Ovary (tissue), 9 donors: Measurements from ENCODE around the gene ANGPTL3. TPM values are rescaled to one million over a fixed set of nuclear protein-coding genes. Genes with fewer than 3 reads are reported as not detected.

Experiments used
- DNase-seq, 5 donors: peaks; one replicate each; pipeline ENCODE4 v3.0.0-alpha.2; 2019 to 2020
- H3K27ac ChIP-seq, 2 donors: fragments of 200-600 bp; one replicate each; pipeline versions ENCODE4 v1.5.1 to v1.8.0; 2019 to 2022
- H3K27me3 ChIP-seq: fragments of 200-600 bp; one replicate; pipeline ENCODE4 v1.8.0; 2022
- H3K36me3 ChIP-seq: fragments of 200-600 bp; sonication (generic); one replicate; pipeline ENCODE4 v1.5.1; 2019
- H3K4me1 ChIP-seq: one replicate; pipeline ENCODE4 v1.8.1; 2013; ENCODE audit warnings: mild to moderate bottlenecking, moderate library complexity; ENCODE audit not compliant: insufficient read depth
- H3K4me3 ChIP-seq: fragments of 200-600 bp; sonication (generic); one replicate; pipeline ENCODE4 v1.5.1; 2017
- H3K9me3 ChIP-seq, 2 donors: fragments of 200-600 bp in 1 of 2; sonication (generic) in 1 of 2; one replicate each; pipeline versions ENCODE4 v1.5.1 to v1.8.1; 2013 to 2019; ENCODE audit warnings: mild to moderate bottlenecking in 1 of 2, moderate library complexity in 1 of 2
- CTCF ChIP-seq, 3 donors: fragments of 450-650 bp in 2 of 3; fragments of 200-600 bp in 1 of 3; IDR thresholded peaks; one replicate each; pipeline versions ENCODE4 v1.5.1 to v1.8.0; 2016 to 2022; ENCODE audit warnings: antibody characterized with exemption in 3 of 3, mild to moderate bottlenecking in 1 of 3
- EP300 ChIP-seq: sonication (generic); formaldehyde crosslinking; IDR thresholded peaks from one replicate; pipeline ENCODE4 v1.6.1; 2017; ENCODE audit warnings: antibody characterized with exemption
- POLR2A ChIP-seq: fragments of 450-650 bp; IDR thresholded peaks from one replicate; pipeline ENCODE4 v1.6.1; 2017; ENCODE audit warnings: antibody characterized with exemption, mild to moderate bottlenecking, moderate library complexity
- WGBS, 3 donors: extraction: QIAGEN DNeasy Blood & Tissue Kit in 1 of 3; methylation state at CpG; one replicate each; pipeline versions ENCODE4 v1.1.5 to v1.1.7; 2013 to 2017; 5-methylcytosine and 5-hydroxymethylcytosine counted together
- intact Hi-C, 4 donors: fragments of 100-400 bp; cut with DNase I; formaldehyde crosslinking; loops; one replicate each; pipeline versions ENCODE4 v1.11.0 to v1.15.1; 2022 to 2023
- polyA plus RNA-seq, 2 donors: library from polyadenylated mRNA; stranded (reverse); fragments of 200-250 nt in 1 of 2; fragments of 350-450 nt in 1 of 2; fragmentation: Illumina TruSeq in 1 of 2; extraction: RNeasy Lipid Tissue Mini Kit (QIAGEN cat#74804) in 1 of 2; gene quantifications; one replicate each; pipeline ENCODE4 v1.2.3, GENCODE V29; 2013 to 2014
- total RNA-seq, 7 donors: library from RNA; depleted of rRNA in 2 of 7; stranded (reverse); fragments of >200 nt in 2 of 7; fragmentation: NEBNext Ultra II Directional in 3 of 7; extraction: Animal tissue kit (Norgen Biotek cat#: 25700) in 3 of 7; gene quantifications; one replicate each; pipeline versions ENCODE4 v1.1.0 to v1.2.4, GENCODE V29; 2016 to 2023
- donor health status: DM: no; HTN: no; CAD: no; lungs with moderate emphysema.
- donor health status: DM: no; HTN: no; CAD: no.
- donor health status: Bipolar disorder and iron deficiency.
- donor health status: DM: yes; HTN: yes; CAD: no.
- donor health status: DM: no; HTN: no; CAD: no.
- donor health status: DM: yes; HTN: yes; CAD: no.

The ANGPTL3 gene
- total and polyA plus RNA-seq, 9 donors = 0.12 to 0.13 TPM; not detected in 7

GRCh38 chr1:62613890-62614289, 16.6 kb downstream of the ANGPTL3 start:
- no peak overlapping the region for H3K27ac ChIP-seq
- no peak overlapping the region for H3K4me3 ChIP-seq
- TF ChIP-seq CTCF (IDR thresholded peaks at IDR 0.05) (no peak), POLR2A (no peak), EP300 (no peak)
- WGBS, 3 donors = 90 to 95% (median 94%) methylated on average over 1 of the region's 1 CpG
- H3K9me3 ChIP-seq = no peaks in the 10 kb centered on the region
- DNase-seq = no peak
- no peaks in the 10 kb centered on the region for H3K36me3 ChIP-seq
- H3K27me3 ChIP-seq = no peaks in the 10 kb centered on the region
- H3K4me1 ChIP-seq = no peaks in the 10 kb centered on the region
- intact Hi-C loops = no loop called here

- TF ChIP-seq POLR2A = no peak
- no peak for TF ChIP-seq EP300
- TF ChIP-seq CTCF (IDR thresholded peaks at IDR 0.05) = no peak
- peak in 1 of 5 donors; percentile 32 for DNase-seq
- Histone ChIP-seq H3K4me1 (no peaks in the 10 kb centered on the region), H3K4me3 (no peak overlapping the region), H3K36me3 (no peaks in the 10 kb centered on the region), H3K9me3 (no peaks in the 10 kb centered on the region), H3K27me3 (no peaks in the 10 kb centered on the region), H3K27ac (no peak overlapping the region)
- 92 to 100% (median 99%) methylated on average over 1 of the region's 1 CpG for WGBS, 3 donors
- intact Hi-C loops = no loop called here
Measured at GRCh38 chr1:62621907-62622306, 24.6 kb downstream of the ANGPTL3 start.

- no peak for TF ChIP-seq POLR2A
- no peak for TF ChIP-seq EP300
- no peak for TF ChIP-seq CTCF (IDR thresholded peaks at IDR 0.05)
- WGBS, 3 donors = 87 to 91% (median 88%) methylated on average over 1 of the region's 1 CpG
Measured at GRCh38 chr1:62625415-62625814, 28.1 kb downstream of the ANGPTL3 start.

GRCh38 chr1:62628506-62628905, 31.2 kb downstream of the ANGPTL3 start:
- Histone ChIP-seq H3K27me3 (no peaks in the 10 kb centered on the region), H3K4me1 (no peaks in the 10 kb centered on the region), H3K27ac (no peak overlapping the region), H3K4me3 (no peak overlapping the region), H3K36me3 (no peaks in the 10 kb centered on the region), H3K9me3 (no peaks in the 10 kb centered on the region)
- TF ChIP-seq EP300 (no peak), CTCF (IDR thresholded peaks at IDR 0.05) (no peak), POLR2A (no peak)
- intact Hi-C loops = no loop called here
- no peak for DNase-seq
- WGBS, 3 donors = 97 to 98% (median 98%) methylated on average over 1 of the region's 1 CpG

More at GRCh38 chr1:62625415-62625814, 28.1 kb downstream of the ANGPTL3 start:
- no peaks in the 10 kb centered on the region for H3K4me1 ChIP-seq
- no peak overlapping the region for H3K4me3 ChIP-seq
- DNase-seq = no peak
- intact Hi-C loops = no loop called here
- no peak overlapping the region for H3K27ac ChIP-seq
- H3K36me3 ChIP-seq = no peaks in the 10 kb centered on the region
- H3K27me3 ChIP-seq = no peaks in the 10 kb centered on the region
- no peaks in the 10 kb centered on the region for H3K9me3 ChIP-seq
